Calu3 (cell line): ENCODE data around the gene MSN. TPM values are rescaled to one million over a fixed set of nuclear protein-coding genes. Genes with fewer than 3 reads are reported as not detected.

Experiments used
- BruUV-seq: library from RNA; stranded (reverse); fragments of 400-500 nt; replicated peaks from 2 replicates; lab custom pipeline; 2021; lab: Mats Ljungman, UMichigan
- CTCF ChIA-PET: fragments of 300-600 bp; sonication (Branson Sonifier 250); formaldehyde crosslinking; loops from one replicate; lab custom pipeline; 2022; ENCODE audit warnings: antibody characterized with exemption; lab: Charles Lee
- DNase-seq: peaks from one replicate; pipeline ENCODE4 v3.0.0; 2022
- H3K27ac Mint-ChIP-seq: one replicate; pipeline ENCODE4 v1.8.0; 2022; ENCODE audit warnings: mixed read lengths; ENCODE audit not compliant: unreplicated experiment
- H3K27me3 Mint-ChIP-seq: one replicate; pipeline ENCODE4 v1.8.0; 2022; ENCODE audit warnings: mixed read lengths; ENCODE audit not compliant: unreplicated experiment
- H3K36me3 Mint-ChIP-seq: one replicate; pipeline ENCODE4 v1.8.0; 2022; ENCODE audit warnings: mild to moderate bottlenecking, moderate library complexity, mixed read lengths; ENCODE audit not compliant: insufficient read depth, unreplicated experiment
- H3K4me1 Mint-ChIP-seq: one replicate; pipeline ENCODE4 v1.8.0; 2022; ENCODE audit warnings: mild to moderate bottlenecking, low read depth, mixed read lengths; ENCODE audit not compliant: unreplicated experiment
- H3K4me3 Mint-ChIP-seq: one replicate; pipeline ENCODE4 v1.8.0; 2022; ENCODE audit warnings: mild to moderate bottlenecking, low read depth, moderate library complexity, mixed read lengths; ENCODE audit not compliant: unreplicated experiment
- H3K9me3 Mint-ChIP-seq: one replicate; pipeline ENCODE4 v1.8.0; 2022; ENCODE audit warnings: low read depth, mixed read lengths; ENCODE audit not compliant: unreplicated experiment
- intact Hi-C: fragments of 100-400 bp; cut with micrococcal nuclease; formaldehyde crosslinking; loops from one replicate; pipeline ENCODE4 v1.10.0; 2022; ENCODE audit not compliant: unreplicated experiment
- total RNA-seq: library from RNA; stranded (reverse); gene quantifications from 2 replicates; pipeline ENCODE4 v1.2.3, GENCODE V29; 2022
- TF ChIP-seq, protein P1 (sequence below): fragments of 200-600 bp; IDR thresholded peaks from one replicate; pipeline ENCODE4 v1.8.0; 2022; ENCODE audit warnings: antibody characterized with exemption; ENCODE audit not compliant: unreplicated experiment

The MSN gene
- total RNA-seq, 1 experiment from 2014 or later = 129 TPM

DNA sequence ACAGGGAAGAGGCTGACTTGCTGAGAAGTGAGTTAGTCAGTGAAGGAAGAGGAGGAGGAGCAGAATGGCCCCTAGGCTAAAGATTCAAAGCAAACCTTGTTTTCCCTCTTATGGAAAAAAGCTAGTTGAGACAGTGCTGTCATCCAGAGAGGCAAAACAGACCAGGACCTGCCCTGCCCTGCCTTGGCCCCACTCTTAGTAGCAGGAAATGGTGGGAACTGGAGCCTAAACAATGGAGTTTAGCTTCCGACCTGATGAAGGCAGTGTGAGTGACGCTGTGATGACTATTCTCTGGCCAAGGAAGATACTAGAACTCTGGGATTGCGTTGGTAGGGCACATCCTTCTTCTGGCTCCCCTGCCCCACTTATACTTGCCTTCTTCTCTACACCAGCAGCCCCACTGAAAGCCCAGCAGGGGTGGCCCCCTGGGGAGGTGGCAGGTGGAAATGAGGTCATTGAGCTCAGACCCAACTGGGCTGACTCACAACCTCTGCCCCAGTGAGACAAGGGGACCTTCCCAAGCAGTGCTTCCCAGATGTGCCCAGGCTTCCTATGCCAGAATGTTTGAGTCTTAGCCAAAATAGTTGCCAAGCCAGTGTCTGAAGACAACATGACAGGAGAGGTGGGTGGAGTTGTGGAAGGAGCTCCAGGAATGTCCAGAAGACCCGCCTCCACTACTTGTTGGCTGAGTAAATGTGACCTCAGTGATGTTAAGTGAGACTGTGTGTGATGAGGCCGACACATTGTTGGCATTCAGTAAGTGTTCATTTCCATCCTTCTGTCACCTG is 38.8 kb downstream of the MSN start:
- CTCF ChIA-PET = interaction anchor here (1.5 kb wide), 1 partner anchor 35 kb away, joined by 4 read pairs; no protein-coding TSS in a partner anchor
- Mint-ChIP-seq H3K9me3 (no peaks in the 10 kb centered on the region), H3K27me3 (no peaks in the 10 kb centered on the region), H3K27ac (peak overlapping the region; percentile 72), H3K36me3 (peaks cover 4% of the 10 kb centered on the region), H3K4me1 (peaks cover 28% of the 10 kb centered on the region), H3K4me3 (peak overlapping the region; percentile 28)
- DNase-seq = peak; percentile 20
- TF ChIP-seq, protein P1, sequence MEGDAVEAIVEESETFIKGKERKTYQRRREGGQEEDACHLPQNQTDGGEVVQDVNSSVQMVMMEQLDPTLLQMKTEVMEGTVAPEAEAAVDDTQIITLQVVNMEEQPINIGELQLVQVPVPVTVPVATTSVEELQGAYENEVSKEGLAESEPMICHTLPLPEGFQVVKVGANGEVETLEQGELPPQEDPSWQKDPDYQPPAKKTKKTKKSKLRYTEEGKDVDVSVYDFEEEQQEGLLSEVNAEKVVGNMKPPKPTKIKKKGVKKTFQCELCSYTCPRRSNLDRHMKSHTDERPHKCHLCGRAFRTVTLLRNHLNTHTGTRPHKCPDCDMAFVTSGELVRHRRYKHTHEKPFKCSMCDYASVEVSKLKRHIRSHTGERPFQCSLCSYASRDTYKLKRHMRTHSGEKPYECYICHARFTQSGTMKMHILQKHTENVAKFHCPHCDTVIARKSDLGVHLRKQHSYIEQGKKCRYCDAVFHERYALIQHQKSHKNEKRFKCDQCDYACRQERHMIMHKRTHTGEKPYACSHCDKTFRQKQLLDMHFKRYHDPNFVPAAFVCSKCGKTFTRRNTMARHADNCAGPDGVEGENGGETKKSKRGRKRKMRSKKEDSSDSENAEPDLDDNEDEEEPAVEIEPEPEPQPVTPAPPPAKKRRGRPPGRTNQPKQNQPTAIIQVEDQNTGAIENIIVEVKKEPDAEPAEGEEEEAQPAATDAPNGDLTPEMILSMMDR = no peak
- intact Hi-C loops = loop anchor here (5.0 to 10.0 kb wide), 2 partner anchors 39 to 119 kb away; partner anchors contain the start of gene MSN
- BruUV-seq = no TSS peak

GRCh38 chrX:65707151-65707550 is 39.7 kb downstream of the MSN start:
- TF ChIP-seq, protein P1 = no peak
- Mint-ChIP-seq H3K4me1 (peaks cover 28% of the 10 kb centered on the region), H3K9me3 (no peaks in the 10 kb centered on the region), H3K27me3 (no peaks in the 10 kb centered on the region), H3K27ac (peak overlapping the region; percentile 72), H3K4me3 (no peak overlapping the region), H3K36me3 (peaks cover 4% of the 10 kb centered on the region)
- BruUV-seq = no TSS peak
- CTCF ChIA-PET = interaction anchor here (1.5 kb wide), 1 partner anchor 36 kb away, joined by 4 read pairs; no protein-coding TSS in a partner anchor
- DNase-seq = no peak
- intact Hi-C loops = loop anchor here (5.0 to 10.0 kb wide), 2 partner anchors 40 to 118 kb away; partner anchors contain the start of gene MSN

GRCh38 chrX:65712005-65712806 is 44.8 kb downstream of the MSN start:
- TF ChIP-seq, protein P1 = no peak
- no peaks in the 10 kb centered on the region for H3K36me3 Mint-ChIP-seq
- CTCF ChIA-PET = no interaction called here
- H3K4me3 Mint-ChIP-seq = no peak overlapping the region
- H3K4me1 Mint-ChIP-seq = peaks cover 2% of the 10 kb centered on the region
- no peak for DNase-seq
- no peaks in the 10 kb centered on the region for H3K27me3 Mint-ChIP-seq
- intact Hi-C loops = no loop called here
- no TSS peak for BruUV-seq
- no peaks in the 10 kb centered on the region for H3K9me3 Mint-ChIP-seq
- H3K27ac Mint-ChIP-seq = no peak overlapping the region

DNA sequence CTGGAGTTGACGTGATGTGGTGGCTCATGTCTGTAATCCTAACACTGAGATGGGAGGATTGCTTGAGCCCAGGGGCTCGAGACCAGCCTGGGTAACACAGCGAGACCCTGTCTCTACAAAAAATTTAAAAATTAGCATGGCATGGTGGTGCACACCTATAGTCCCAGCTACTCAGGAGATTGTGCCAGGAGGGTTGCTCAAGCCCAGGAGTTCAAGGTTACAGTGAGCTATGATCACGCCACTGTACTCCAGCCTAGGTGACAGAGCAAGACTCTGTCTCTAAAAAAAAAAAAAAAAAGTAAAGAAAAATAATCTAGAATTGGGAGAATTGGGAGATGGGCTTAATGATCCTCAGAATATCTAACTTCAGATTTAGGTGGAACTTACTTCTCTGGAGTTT is 51.1 kb downstream of the MSN start:
- no peak overlapping the region for H3K27ac Mint-ChIP-seq
- intact Hi-C loops = no loop called here

More for the DNA sequence above, 51.1 kb downstream of the MSN start:
- Mint-ChIP-seq H3K4me1 (no peaks in the 10 kb centered on the region), H3K4me3 (no peak overlapping the region), H3K27me3 (no peaks in the 10 kb centered on the region), H3K36me3 (peaks cover 7% of the 10 kb centered on the region), H3K9me3 (no peaks in the 10 kb centered on the region)
- CTCF ChIA-PET = interaction anchor here (0.6 kb wide), 1 partner anchor 18 kb away, joined by 4 read pairs; no protein-coding TSS in a partner anchor
- DNase-seq = no peak
- BruUV-seq = no TSS peak
- TF ChIP-seq, protein P1 = no peak
